GM12878 (cell line): ENCODE data around the gene DPEP1. TPM values are rescaled to one million over a fixed set of nuclear protein-coding genes. Genes with fewer than 3 reads are reported as not detected.

Experiments used
- ATF7 ChIP-seq: fragments of 450-650 bp; IDR thresholded peaks from 2 replicates; pipeline ENCODE4 v1.6.1; 2016; ENCODE audit warnings: low read depth, mild to moderate bottlenecking
- BCL11A ChIP-seq: IDR thresholded peaks from 2 replicates; pipeline ENCODE4 v1.6.1; 2011; ENCODE audit warnings: low read depth, low read length
- BHLHE40 ChIP-seq, 2 experiments: fragments of 450-650 bp in 1 of 2; IDR thresholded peaks; 2 replicates each; pipeline ENCODE4 v1.6.1; 2011 to 2017; ENCODE audit warnings: low read depth in 2 of 2, borderline replicate concordance in 1 of 2, improper control_type of control experiment in 1 of 2, low read length in 1 of 2, mild to moderate bottlenecking in 1 of 2
- BMI1 ChIP-seq: fragments of 450-650 bp; IDR thresholded peaks from 2 replicates; pipeline ENCODE4 v1.6.1; 2016; ENCODE audit warnings: mild to moderate bottlenecking, moderate library complexity, borderline replicate concordance
- CBFB ChIP-seq: IDR thresholded peaks from 2 replicates; pipeline ENCODE4 v1.6.1; 2016; ENCODE audit warnings: antibody characterized with exemption, low read depth
- CEBPB ChIP-seq, 2 experiments: fragments of 150-350 bp in 1 of 2; IDR thresholded peaks; 2 replicates each; pipeline ENCODE4 v1.6.1; 2012 to 2014; ENCODE audit warnings: low read depth in 2 of 2, low read length in 2 of 2, borderline replicate concordance in 1 of 2, inconsistent platforms in 1 of 2
- CHD2 ChIP-seq: IDR thresholded peaks from 2 replicates; pipeline ENCODE4 v1.6.1; 2011; ENCODE audit warnings: low read depth, low read length, improper control_type of control experiment, borderline replicate concordance
- ESRRA ChIP-seq: IDR thresholded peaks from 2 replicates; pipeline ENCODE4 v1.6.1; 2012; ENCODE audit warnings: mild to moderate bottlenecking, low read length, improper control_type of control experiment
- EZH2 ChIP-seq: IDR thresholded peaks from 2 replicates; pipeline ENCODE4 v1.6.1; 2012; ENCODE audit warnings: low read depth, mild to moderate bottlenecking, control low read depth, inconsistent platforms, low read length, borderline replicate concordance; ENCODE audit not compliant: control insufficient read depth
- HDAC2 ChIP-seq: fragments of 200-600 bp; sonication (generic); IDR thresholded peaks from 2 replicates; pipeline ENCODE4 v1.6.1; 2017
- HDAC6 ChIP-seq: fragments of 200-600 bp; sonication (generic); IDR thresholded peaks from one replicate; pipeline ENCODE4 v1.8.0; 2017; ENCODE audit warnings: antibody characterized with exemption; ENCODE audit not compliant: unreplicated experiment
- IKZF2 ChIP-seq, 2 experiments: fragments of 450-650 bp; IDR thresholded peaks; 2 replicates each; pipeline ENCODE4 v1.6.1; 2017; ENCODE audit warnings: mild to moderate bottlenecking in 2 of 2, moderate library complexity in 2 of 2
- IRF3 ChIP-seq: fragments of 450-650 bp; IDR thresholded peaks from 2 replicates; pipeline ENCODE4 v1.6.1; 2014; ENCODE audit warnings: mild to moderate bottlenecking
- KAT2A ChIP-seq: conservative IDR thresholded peaks from 2 replicates; pipeline ENCODE4 v1.6.1; 2011; ENCODE audit warnings: low read depth, low read length; ENCODE audit not compliant: control insufficient read depth
- KDM1A ChIP-seq: fragments of 200-600 bp; sonication (generic); IDR thresholded peaks from 2 replicates; pipeline ENCODE4 v1.6.1; 2016; ENCODE audit warnings: borderline replicate concordance
- KLF5 ChIP-seq: fragments of 450-650 bp; IDR thresholded peaks from 2 replicates; pipeline ENCODE4 v1.6.1; 2014; ENCODE audit warnings: mild to moderate bottlenecking; ENCODE audit not compliant: partially characterized antibody
- MTA3 ChIP-seq: IDR thresholded peaks from 2 replicates; pipeline ENCODE4 v1.6.1; 2012; ENCODE audit warnings: low read length, inconsistent platforms, borderline replicate concordance
- NBN ChIP-seq: fragments of 450-650 bp; IDR thresholded peaks from 2 replicates; pipeline ENCODE4 v1.6.1; 2016
- NFIC ChIP-seq: IDR thresholded peaks from 2 replicates; pipeline ENCODE4 v1.6.1; 2012; ENCODE audit warnings: low read depth, mild to moderate bottlenecking, inconsistent platforms, low read length, moderate library complexity
- NFXL1 ChIP-seq: fragments of 450-650 bp; IDR thresholded peaks from 2 replicates; pipeline ENCODE4 v1.6.1; 2017; ENCODE audit warnings: antibody characterized with exemption, mild to moderate bottlenecking, borderline replicate concordance
- POLR2AphosphoS2 ChIP-seq: IDR thresholded peaks from 2 replicates; pipeline ENCODE4 v1.6.1; 2011; ENCODE audit warnings: low read depth, mild to moderate bottlenecking, low read length, improper control_type of control experiment, moderate library complexity
- RAD51 ChIP-seq: fragments of 450-650 bp; IDR thresholded peaks from 2 replicates; pipeline ENCODE4 v1.6.1; 2016; ENCODE audit warnings: moderate library complexity, mild to moderate bottlenecking, inconsistent platforms
- RBBP5 ChIP-seq: fragments of 200-600 bp; sonication (generic); conservative IDR thresholded peaks from 2 replicates; pipeline ENCODE4 v1.6.1; 2016
- RCOR1 ChIP-seq: conservative IDR thresholded peaks from 2 replicates; pipeline ENCODE4 v1.6.1; 2012; ENCODE audit warnings: low read depth, low read length, improper control_type of control experiment
- RELA ChIP-seq: fragments of 450-650 bp; IDR thresholded peaks from 2 replicates; pipeline ENCODE4 v1.8.0; 2014; ENCODE audit warnings: borderline replicate concordance; ENCODE audit not compliant: partially characterized antibody
- RFX5 ChIP-seq: IDR thresholded peaks from 2 replicates; pipeline ENCODE4 v1.6.1; 2011; ENCODE audit warnings: low read depth, low read length, improper control_type of control experiment
- SUZ12 ChIP-seq: fragments of 200-600 bp; sonication (generic); IDR thresholded peaks from one replicate; pipeline ENCODE4 v1.6.1; 2018; ENCODE audit warnings: antibody characterized with exemption, mild to moderate bottlenecking; ENCODE audit not compliant: unreplicated experiment
- ZBTB33 ChIP-seq: fragments of 450-650 bp; IDR thresholded peaks from 2 replicates; pipeline ENCODE4 v1.6.1; 2017; ENCODE audit warnings: mild to moderate bottlenecking
- ZNF24 ChIP-seq: fragments of 450-650 bp; IDR thresholded peaks from 2 replicates; pipeline ENCODE4 v1.6.1; 2017; ENCODE audit warnings: antibody characterized with exemption, mild to moderate bottlenecking
- ZSCAN29 ChIP-seq: fragments of 450-650 bp; IDR thresholded peaks from 2 replicates; pipeline ENCODE4 v1.6.1; 2017; ENCODE audit warnings: mild to moderate bottlenecking, moderate library complexity
- ZZZ3 ChIP-seq: IDR thresholded peaks from 2 replicates; pipeline ENCODE4 v1.6.1; 2011; ENCODE audit warnings: low read depth; ENCODE audit not compliant: control insufficient read depth, insufficient read length
- polyA plus RNA-seq, 11 experiments: library from polyadenylated mRNA; depleted of rRNA in 4 of 11; unstranded in 6 of 11; stranded (reverse) in 5 of 11; fragments of >200 nt; fragmentation: Nextera tagmentation in 4 of 11; fragmentation: Illumina TruSeq in 1 of 11; extraction: Ambion mirVana in 4 of 11; extraction: Trizol in 1 of 11; gene quantifications; 1 replicate in 1 of 11; 2 replicates in 10 of 11; pipeline versions ENCODE4 v1.2.1 to v1.2.3, GENCODE V29; 2011 to 2016; ENCODE audit warnings: inconsistent platforms in 2 of 11, missing spikeins in 2 of 11, low read depth in 1 of 11
- total RNA-seq, 4 experiments: library from RNA; depleted of rRNA in 3 of 4; stranded (reverse); fragments of >200 nt in 3 of 4; fragmentation: Illumina TruSeq in 1 of 4; extraction: Trizol in 1 of 4; gene quantifications; 2 replicates each; pipeline versions ENCODE4 v1.2.1 to v1.2.3, GENCODE V29; 2013 to 2021

DPEP1 gene
- total and polyA plus RNA-seq, 10 of the 15 experiments (the other 5 are each of a cell fraction or from before 2014, with no cell fraction given), result not detected

- TF ChIP-seq NFIC (no peak), RELA (peak; percentile 9), MTA3 (no peak), KDM1A (no peak), ESRRA (0 out of 2 replicates have a peak, but pooled peaks have one; percentile 9), RBBP5 (no peak), IRF3 (no peak), POLR2AphosphoS2 (peak; percentile 72; the same call in 1 of the 2 replicates), RAD51 (no peak), ZBTB33 (no peak), EZH2 (no peak), BHLHE40 (IDR thresholded peaks at IDR 0.05; ENCODE audit: borderline replicate concordance in 1 of 2, low read depth in 2 of 2, low read length in 1 of 2) (peak in 1 of 2 experiments; percentile 63; a peak in 2 of 4 replicates), BCL11A (0 out of 2 replicates have a peak, but pooled peaks have one; percentile 13), CEBPB (IDR thresholded peaks at IDR 0.05; ENCODE audit: borderline replicate concordance in 1 of 2, low read depth in 2 of 2, low read length in 2 of 2) (no peak), KAT2A (no peak), ZSCAN29 (0 out of 2 replicates have a peak, but pooled peaks have one; percentile 7), RFX5 (no peak), RCOR1 (0 out of 2 replicates have a peak, but pooled peaks have one; percentile 13), ZZZ3 (no peak), HDAC2 (no peak), BMI1 (peak; percentile 93), ATF7 (no peak), CBFB (no peak; the same call in 1 of the 2 replicates), CHD2 (peak; percentile 98), KLF5 (peak; percentile 44), NBN (no peak), NFXL1 (no peak), ZNF24 (no peak), SUZ12 (no peak), IKZF2 (IDR thresholded peaks at IDR 0.05) (peak in 1 of 2 experiments; percentile 16; a peak in 1 of 4 replicates), HDAC6 (no peak)
Observed at GRCh38 chr16:89657442-89658220, 44.2 kb downstream of the DPEP1 start, which contains the start of the genes CHMP1A and SPATA33 (continued).
